ENCODE data around the gene RPS8.

The RPS8 gene

DNA sequence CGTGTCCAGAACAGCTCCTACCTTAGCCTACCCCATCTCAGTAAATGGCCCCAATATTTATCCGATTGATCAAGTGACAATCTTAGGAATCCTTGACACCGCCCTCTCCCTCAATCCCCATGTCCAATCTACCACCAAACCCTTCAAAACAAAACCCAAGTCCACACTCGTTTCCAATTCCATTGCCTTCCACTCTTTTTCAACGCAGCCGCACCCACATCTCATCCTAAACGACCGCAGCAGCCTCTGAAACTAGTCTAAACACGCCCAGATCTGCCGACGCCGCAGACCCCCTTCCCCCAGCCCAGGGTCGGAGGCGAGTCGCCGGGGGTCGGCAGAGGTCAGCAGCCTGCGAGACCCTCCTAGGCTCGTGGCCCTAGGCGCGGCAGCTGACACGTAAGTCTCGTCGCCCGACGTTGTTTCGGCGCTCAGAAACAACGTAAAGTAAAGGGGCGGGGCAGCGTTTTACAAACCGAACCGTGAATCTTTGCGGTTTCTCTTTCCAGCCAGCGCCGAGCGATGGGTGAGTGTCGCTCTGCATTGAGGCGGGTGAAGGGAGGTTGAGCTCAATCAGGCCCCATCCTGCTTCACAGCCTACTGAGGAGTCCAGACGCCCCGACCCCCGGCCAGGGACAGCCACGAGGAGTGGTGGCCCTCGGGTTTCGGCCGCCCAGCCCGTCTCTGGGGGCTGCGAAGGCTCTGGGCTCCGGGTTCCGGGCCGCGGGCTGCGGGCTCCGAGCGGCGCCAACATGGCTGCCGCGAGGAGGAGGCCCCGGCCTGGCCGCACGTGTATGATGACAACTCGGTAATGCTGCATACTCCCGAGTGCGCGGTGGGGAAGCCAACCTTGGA lies at the start of gene RPS8:
Gene RPS8, plus strand, starts transcription at position 463 of the 852 bp plus-strand sequence. Its CDS starts 57 bp downstream, at position 520.
- no peaks in the 10 kb centered on the region for H3K27me3 ChIP-seq (replicated peaks; ENCODE audit: insufficient read depth, low read length)
- no peaks in the 10 kb centered on the region for H3K9me3 ChIP-seq (replicated peaks; ENCODE audit: insufficient read depth, low read length)
- H3F3A ChIP-seq (ENCODE audit: insufficient read depth, low read length), result peaks cover 36% of the 10 kb centered on the region
- H3K79me2 ChIP-seq (ENCODE audit: low read length), result peaks cover 41% of the 10 kb centered on the region
- peak within 1 kb of the TSS; percentile 99 for H3K4me2 ChIP-seq (ENCODE audit: low read depth, low read length)
- H4K20me1 ChIP-seq (ENCODE audit: insufficient read depth, low read length), result peaks cover 11% of the 10 kb centered on the region; the same call in 1 of the 2 replicates
- peaks cover 18% of the 10 kb centered on the region for H3K36me3 ChIP-seq (replicated peaks; ENCODE audit: insufficient read depth, low read length)
- TF ChIP-seq EZH2 (optimal IDR thresholded peaks at IDR 0.05; ENCODE audit: low read depth, low read length), result no peak
- TF ChIP-seq, protein P1, sequence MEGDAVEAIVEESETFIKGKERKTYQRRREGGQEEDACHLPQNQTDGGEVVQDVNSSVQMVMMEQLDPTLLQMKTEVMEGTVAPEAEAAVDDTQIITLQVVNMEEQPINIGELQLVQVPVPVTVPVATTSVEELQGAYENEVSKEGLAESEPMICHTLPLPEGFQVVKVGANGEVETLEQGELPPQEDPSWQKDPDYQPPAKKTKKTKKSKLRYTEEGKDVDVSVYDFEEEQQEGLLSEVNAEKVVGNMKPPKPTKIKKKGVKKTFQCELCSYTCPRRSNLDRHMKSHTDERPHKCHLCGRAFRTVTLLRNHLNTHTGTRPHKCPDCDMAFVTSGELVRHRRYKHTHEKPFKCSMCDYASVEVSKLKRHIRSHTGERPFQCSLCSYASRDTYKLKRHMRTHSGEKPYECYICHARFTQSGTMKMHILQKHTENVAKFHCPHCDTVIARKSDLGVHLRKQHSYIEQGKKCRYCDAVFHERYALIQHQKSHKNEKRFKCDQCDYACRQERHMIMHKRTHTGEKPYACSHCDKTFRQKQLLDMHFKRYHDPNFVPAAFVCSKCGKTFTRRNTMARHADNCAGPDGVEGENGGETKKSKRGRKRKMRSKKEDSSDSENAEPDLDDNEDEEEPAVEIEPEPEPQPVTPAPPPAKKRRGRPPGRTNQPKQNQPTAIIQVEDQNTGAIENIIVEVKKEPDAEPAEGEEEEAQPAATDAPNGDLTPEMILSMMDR (IDR thresholded peaks at IDR 0.05; ENCODE audit: low read length), result no peak
- TF ChIP-seq EZH2phosphoT487 (IDR thresholded peaks at IDR 0.05; ENCODE audit: low read length), result no peak
- H3K4me3 ChIP-seq (ENCODE audit: low read length), result peak within 1 kb of the TSS; percentile 98
- H3K4me1 ChIP-seq (ENCODE audit: low read length), result 0 out of 2 replicates have a peak, but pooled peaks cover 7% of the 10 kb centered on the region
- no peaks in the 10 kb centered on the region for H3K9me2 ChIP-seq (replicated peaks; ENCODE audit: insufficient read depth, low read length)
- peak; percentile 96 for DNase-seq
- peak within 1 kb of the TSS; percentile 67 for H3K27ac ChIP-seq (ENCODE audit: low read length)
- peak within 1 kb of the TSS; percentile 90 for H3K9ac ChIP-seq (ENCODE audit: low read length)
- H2AFZ ChIP-seq (ENCODE audit: low read length), result peak within 1 kb of the TSS; percentile 98

DNA sequence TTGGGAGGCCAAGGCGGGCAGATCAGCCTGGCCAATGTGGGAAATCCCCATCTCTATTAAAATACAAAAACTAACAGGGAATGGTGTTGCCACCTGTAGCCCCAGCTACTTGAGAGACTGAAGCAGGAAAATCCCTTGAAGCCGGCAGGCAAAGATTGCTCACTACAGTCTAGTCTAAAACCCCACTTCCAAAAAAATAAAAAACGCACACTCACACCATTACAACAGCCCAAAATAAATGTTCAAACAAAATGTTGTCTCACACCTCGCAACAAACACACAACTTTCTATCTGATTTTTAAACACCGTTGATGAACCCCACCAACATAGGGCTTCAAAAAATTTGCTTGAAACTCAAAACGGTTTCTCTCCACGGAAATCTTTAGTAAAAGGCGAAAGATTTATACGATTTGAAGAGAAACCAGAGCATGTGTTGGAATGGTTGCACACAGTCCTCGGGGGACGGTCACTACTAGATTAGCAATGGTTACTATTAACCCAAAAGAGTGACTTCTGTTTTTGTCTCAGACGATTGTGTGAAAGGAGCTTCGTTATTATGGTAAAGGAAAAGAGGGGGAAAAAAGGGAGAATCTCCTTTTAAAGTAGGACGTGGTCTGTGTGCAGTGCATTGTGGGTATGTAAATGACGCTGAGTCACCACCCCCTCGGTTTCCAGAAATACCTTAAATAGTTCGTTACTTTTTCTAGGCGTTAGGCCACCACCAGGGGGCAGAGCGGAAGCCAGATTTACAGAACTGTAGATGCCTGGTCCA lies 44.4 kb upstream of the RPS8 start, which contains the start of gene RNU5D-1:
Gene RNU5D-1, minus strand, starts transcription at position 430 of the 772 bp plus-strand sequence.
- Histone ChIP-seq H4K20me1 (ENCODE audit: insufficient read depth, low read length) (no peaks in the 10 kb centered on the region), H3K36me3 (replicated peaks; ENCODE audit: insufficient read depth, low read length) (no peaks in the 10 kb centered on the region), H3K4me2 (ENCODE audit: low read depth, low read length) (peak within 1 kb of the TSS; percentile 63), H3K27me3 (replicated peaks; ENCODE audit: insufficient read depth, low read length) (no peaks in the 10 kb centered on the region; the same call in 1 of the 2 replicates), H3K4me3 (ENCODE audit: low read length) (peak within 1 kb of the TSS; percentile 51; the same call in 1 of the 2 replicates), H2AFZ (ENCODE audit: low read length) (peak within 1 kb of the TSS; percentile 82), H3F3A (ENCODE audit: insufficient read depth, low read length) (peaks cover 16% of the 10 kb centered on the region), H3K79me2 (ENCODE audit: low read length) (no peaks in the 10 kb centered on the region), H3K9ac (ENCODE audit: low read length) (peak within 1 kb of the TSS; percentile 85), H3K9me2 (replicated peaks; ENCODE audit: insufficient read depth, low read length) (no peaks in the 10 kb centered on the region), H3K4me1 (ENCODE audit: low read length) (peaks cover 6% of the 10 kb centered on the region), H3K27ac (ENCODE audit: low read length) (peak within 1 kb of the TSS; percentile 96), H3K9me3 (replicated peaks; ENCODE audit: insufficient read depth, low read length) (no peaks in the 10 kb centered on the region)
- TF ChIP-seq EZH2 (optimal IDR thresholded peaks at IDR 0.05; ENCODE audit: low read depth, low read length) (no peak), EZH2phosphoT487 (IDR thresholded peaks at IDR 0.05; ENCODE audit: low read length) (no peak)
- TF ChIP-seq, protein P1 (IDR thresholded peaks at IDR 0.05; ENCODE audit: low read length), result peak; percentile 64
- DNase-seq, result peak; percentile 96

DNA sequence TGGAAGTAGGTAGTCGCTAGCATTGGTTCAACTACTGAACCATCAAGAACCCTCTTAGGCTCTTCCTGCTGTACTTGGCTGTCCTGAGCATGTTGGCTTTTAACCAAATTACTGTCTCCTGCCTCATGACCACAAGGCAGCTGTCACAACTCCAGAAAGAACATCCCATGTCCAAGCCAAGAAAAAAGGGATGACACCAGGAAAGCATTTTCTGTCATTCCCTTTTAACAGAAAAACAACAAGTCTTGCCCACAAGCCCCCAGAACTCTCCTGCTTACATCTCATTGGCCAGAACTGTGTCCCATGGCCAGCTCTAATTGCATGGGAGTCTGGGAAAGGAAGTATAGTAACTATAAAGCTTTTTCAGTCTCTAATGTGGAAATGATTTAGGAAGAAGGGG lies 42.0 kb upstream of the RPS8 start:
- no peak overlapping the region for H3K9ac ChIP-seq (ENCODE audit: low read length)
- peaks cover 6% of the 10 kb centered on the region for H3K4me1 ChIP-seq (ENCODE audit: low read length)
- no peak overlapping the region for H3K4me2 ChIP-seq (ENCODE audit: low read depth, low read length)
- H3F3A ChIP-seq (ENCODE audit: insufficient read depth, low read length), result peaks cover 16% of the 10 kb centered on the region
- H3K79me2 ChIP-seq (ENCODE audit: low read length), result no peaks in the 10 kb centered on the region
- no peak for TF ChIP-seq EZH2phosphoT487 (IDR thresholded peaks at IDR 0.05; ENCODE audit: low read length)
- TF ChIP-seq, protein P1 (IDR thresholded peaks at IDR 0.05; ENCODE audit: low read length), result no peak
- TF ChIP-seq EZH2 (optimal IDR thresholded peaks at IDR 0.05; ENCODE audit: low read depth, low read length), result no peak
- no peak overlapping the region for H3K4me3 ChIP-seq (ENCODE audit: low read length)
- no peak for DNase-seq
- H3K9me2 ChIP-seq (replicated peaks; ENCODE audit: insufficient read depth, low read length), result no peaks in the 10 kb centered on the region
- H4K20me1 ChIP-seq (ENCODE audit: insufficient read depth, low read length), result no peaks in the 10 kb centered on the region
- no peaks in the 10 kb centered on the region for H3K9me3 ChIP-seq (replicated peaks; ENCODE audit: insufficient read depth, low read length)
- H3K27ac ChIP-seq (ENCODE audit: low read length), result no peak overlapping the region
- no peaks in the 10 kb centered on the region for H3K27me3 ChIP-seq (replicated peaks; ENCODE audit: insufficient read depth, low read length)
- H3K36me3 ChIP-seq (replicated peaks; ENCODE audit: insufficient read depth, low read length), result no peaks in the 10 kb centered on the region
- no peak overlapping the region for H2AFZ ChIP-seq (ENCODE audit: low read length)

Measured in MM.1S (cell line).